ENCODE measurements around the gene DIDO1.
A peak's percentile ranks its signal among the peaks of the same experiment; 100 is the strongest.

Gene DIDO1

GRCh38 chr20:62949962-62950361 is 23.7 kb upstream of the DIDO1 start:
- DNase-seq, result no peak

GRCh38 chr20:62949153-62949821 is 23.0 kb upstream of the DIDO1 start:
- no peak for DNase-seq

GRCh38 chr20:62947532-62948300 is 21.4 kb upstream of the DIDO1 start:
- no peak for DNase-seq

DNA sequence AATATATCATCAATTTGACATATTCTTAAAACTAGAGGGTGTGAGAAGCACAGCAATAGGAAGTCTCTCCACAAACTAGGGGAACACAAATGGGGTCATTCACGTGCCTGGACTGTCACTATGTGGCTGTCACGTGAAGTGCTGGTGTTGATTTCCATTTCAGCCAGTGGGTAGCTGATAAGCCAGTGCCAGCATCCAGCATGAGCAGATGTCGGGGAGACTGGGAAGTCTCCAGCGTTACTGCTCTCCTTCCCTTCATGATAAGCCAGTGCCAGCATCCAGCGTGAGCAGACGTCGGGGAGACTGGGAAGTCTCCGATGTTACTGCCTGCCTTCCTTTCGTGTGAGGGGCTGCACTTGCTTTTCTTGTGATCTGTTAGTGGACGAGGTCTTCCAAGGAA is 20.6 kb upstream of the DIDO1 start:
- DNase-seq, result no peak

DNA sequence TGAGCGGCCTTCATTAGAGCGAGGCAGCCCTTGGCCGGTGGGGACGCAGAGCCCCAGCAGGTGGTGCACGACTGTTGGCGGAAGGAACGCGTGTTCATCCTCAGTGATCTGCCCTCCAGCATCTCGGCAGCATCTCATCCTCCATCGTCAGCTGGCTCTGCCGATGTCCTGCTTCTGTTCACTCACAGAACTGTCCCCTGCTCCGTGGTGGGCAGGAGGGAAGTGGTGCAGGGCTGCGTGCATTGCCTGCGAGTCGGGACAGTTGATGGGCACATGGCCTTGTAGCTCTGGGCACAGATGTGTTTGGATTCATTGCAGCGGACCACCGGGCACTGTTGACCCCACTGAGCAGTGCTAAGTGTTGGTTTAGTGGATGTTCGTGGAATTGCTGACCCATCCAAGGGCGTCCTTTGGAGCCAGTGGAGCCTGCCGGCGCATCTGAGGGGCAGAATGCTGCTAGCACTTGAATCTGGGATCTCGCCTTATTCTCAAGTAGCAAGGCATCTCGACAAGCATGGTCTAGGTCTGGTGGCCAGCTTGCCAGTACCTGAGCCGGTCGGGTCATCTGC is 19.6 kb upstream of the DIDO1 start:
- DNase-seq, result no peak

- no peak for DNase-seq
Measured at GRCh38 chr20:62944746-62945145, 18.4 kb upstream of the DIDO1 start.

- DNase-seq, result no peak
Measured at GRCh38 chr20:62944184-62944583, 17.9 kb upstream of the DIDO1 start.

DNA sequence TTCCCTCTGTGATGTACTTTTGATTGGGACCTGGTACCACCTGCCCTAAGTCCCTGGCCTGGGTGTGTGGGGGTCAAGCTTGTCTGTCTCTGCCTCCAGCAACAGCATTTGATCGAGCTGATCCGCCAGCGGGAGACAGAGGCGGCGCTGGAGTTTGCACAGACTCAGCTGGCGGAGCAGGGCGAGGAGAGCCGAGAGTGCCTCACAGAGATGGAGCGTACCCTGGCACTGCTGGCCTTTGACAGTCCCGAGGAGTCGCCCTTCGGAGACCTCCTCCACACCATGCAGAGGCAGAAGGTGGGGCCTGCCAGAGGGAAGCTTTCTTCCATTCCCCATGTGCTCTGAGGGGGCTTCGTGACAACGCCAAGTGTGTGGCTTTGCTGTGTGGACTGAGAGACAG is 17.1 kb upstream of the DIDO1 start:
- DNase-seq, result no peak

- no peak for DNase-seq
Measured at GRCh38 chr20:62942456-62942855, 16.2 kb upstream of the DIDO1 start.

DNA sequence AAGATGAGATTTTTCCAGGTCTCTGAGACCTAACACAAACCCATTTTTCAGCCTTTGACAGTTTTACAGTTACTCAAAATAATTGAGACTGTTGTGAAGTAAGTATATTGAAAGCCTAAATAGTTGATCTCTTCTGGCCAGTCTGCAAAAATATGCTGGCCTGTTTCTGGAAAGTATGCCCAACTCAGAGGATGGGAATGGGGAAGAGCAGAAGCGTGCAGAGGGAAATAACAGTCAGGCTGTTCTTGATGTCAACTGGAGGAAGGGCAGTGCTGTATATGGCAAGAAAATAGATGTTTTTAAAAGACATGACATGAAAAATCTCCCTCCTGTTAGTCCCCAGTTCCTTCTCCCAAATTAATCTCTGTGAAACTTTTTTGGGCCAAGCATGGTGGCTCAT is 15.5 kb upstream of the DIDO1 start:
- DNase-seq, result no peak

DNA sequence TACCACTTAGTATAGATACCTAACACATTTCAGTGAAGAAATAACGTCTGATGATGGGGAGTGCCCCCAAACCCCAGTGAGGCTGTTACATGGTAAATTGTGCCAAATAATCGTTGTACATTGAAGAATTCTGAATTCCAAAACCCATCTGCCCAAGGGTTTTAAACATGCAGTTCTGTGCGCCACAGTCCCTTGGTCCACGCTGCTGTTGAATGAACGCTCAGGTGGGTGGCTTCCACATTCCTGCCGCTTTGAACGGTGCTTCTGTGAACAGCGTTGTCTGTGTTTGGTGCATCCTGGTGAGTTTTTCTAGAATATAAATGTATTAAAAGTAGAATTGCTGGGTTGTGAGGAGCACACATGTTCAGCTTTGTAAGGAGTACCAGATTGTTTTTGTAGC is 14.6 kb upstream of the DIDO1 start:
- no peak for DNase-seq

GRCh38 chr20:62938105-62938888 is 12.0 kb upstream of the DIDO1 start, which contains the start of gene GID8:
Gene GID8, plus strand, starts transcription at chr20:62938147. Its CDS starts 3,356 bp downstream, at chr20:62941503.
- peak; percentile 62 for DNase-seq

DNA sequence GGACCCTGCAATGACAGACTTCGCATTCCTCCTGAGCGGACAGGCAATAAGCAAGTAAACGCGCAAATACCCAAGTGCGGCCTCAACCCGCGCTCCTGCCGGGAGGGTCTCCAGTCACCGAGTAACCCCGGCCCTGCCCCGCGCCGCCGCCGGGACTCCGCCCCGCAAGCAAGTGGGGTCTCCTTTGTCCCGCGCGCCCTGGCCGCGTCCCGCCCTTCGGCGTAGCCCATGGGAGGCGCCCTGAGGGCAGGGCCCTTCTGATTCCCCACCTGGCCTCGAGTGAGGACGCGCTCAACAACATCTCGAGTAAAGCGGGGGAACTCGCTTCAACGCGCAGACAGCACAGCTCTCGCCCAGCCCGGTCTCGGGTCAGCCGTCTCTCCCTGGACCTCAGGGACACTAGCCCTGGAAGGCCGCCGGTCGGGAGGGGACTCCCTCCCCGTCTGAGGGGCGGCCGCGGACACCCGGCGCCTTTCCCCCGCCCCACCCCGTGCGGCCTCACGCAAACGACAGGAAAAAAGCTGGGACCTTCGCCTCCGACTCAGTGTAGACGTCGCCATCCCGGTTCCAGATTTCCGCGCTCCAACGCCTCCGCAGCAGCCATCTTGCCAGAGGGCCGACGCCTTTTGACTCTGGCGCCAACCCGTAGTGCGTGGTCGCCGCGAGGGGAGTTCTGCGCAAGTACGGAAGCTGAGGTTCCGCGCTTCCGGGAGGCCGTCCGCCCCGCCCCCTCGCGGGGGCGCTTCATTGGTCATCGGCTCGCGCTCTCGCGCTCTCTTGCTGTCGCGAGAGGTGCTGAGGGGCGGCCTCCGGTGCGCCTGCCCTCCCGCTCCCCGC is 11.2 kb upstream of the DIDO1 start:
- peak; percentile 96 for DNase-seq

- DNase-seq, result no peak
Measured at GRCh38 chr20:62935968-62936585, 9.8 kb upstream of the DIDO1 start.

GRCh38 chr20:62935204-62935967 is 9.1 kb upstream of the DIDO1 start:
- DNase-seq, result no peak

DNA sequence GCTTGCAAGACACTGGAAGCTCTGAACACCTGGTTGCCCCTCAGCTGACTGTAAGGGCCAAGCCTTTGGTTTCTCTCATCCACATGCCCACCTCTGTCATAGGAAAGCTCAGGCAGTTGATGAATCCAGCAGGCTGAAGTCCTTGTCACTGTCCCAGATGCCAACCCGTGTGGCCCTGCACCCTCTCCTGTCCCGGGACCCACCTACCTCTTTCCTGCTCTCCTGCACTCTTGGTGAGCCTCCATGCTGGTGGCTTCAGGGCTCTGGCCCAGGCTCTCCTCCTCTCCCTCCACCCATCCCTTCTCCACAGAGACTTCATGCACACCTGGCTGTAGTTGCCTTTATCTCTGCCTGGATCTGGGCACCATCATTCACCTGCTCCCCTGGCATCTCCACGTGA is 7.7 kb upstream of the DIDO1 start:
- DNase-seq, result no peak

DNA sequence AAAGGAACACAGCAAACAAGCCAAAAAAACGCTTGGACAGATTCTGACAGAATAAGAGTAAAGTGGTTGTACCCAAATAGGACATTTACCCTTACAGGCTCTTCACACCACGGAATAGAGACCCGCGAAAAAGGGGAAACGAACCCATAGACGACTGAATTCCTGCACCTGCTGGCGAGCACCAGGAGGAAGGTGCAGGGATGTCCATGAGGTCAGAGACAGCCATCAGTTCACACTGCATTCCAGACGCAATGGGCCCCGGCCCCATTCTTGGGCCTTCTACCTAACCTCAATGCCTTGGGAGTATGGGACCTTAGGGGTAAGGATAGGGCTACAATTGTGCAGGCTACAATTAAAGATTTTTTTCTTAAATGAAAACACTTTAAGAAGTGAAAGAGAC is 5.2 kb upstream of the DIDO1 start:
- no peak for DNase-seq

GRCh38 chr20:62929051-62929538 is 2.8 kb upstream of the DIDO1 start:
- peak; percentile 42 for DNase-seq

DNA sequence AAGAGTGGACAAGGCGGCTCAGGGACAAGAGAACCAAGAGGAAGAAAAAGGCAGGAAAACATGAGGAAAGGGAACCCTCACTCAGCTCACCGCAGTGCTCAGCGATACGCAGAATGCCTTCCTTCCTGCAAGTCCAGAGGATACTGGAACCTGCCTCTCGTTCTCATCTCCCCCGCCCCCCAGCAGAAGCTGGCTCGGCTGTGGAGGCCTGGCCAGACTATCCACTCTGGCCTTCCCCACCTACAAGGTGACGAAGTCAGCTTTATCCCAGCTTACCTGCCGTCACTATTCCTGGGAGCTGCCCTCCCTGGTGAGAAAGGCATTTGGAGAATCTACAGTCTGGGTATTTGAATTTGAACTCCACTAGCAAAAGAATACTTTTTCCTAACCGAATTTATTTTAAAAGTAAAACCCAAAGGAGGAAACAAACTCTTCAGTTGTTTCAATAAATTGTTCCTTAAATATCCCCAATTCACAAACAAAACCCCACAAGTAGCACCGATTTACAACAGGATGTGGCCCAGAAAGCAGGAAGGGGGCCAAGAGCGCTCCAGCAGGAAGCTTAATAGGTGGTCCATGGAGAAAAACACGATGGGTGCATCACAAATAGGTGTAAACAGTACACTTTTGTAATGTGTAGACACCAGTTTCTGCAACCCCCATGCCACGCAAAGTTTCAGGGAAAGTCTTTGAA is 2.1 kb upstream of the DIDO1 start:
- DNase-seq, result no peak

DNA sequence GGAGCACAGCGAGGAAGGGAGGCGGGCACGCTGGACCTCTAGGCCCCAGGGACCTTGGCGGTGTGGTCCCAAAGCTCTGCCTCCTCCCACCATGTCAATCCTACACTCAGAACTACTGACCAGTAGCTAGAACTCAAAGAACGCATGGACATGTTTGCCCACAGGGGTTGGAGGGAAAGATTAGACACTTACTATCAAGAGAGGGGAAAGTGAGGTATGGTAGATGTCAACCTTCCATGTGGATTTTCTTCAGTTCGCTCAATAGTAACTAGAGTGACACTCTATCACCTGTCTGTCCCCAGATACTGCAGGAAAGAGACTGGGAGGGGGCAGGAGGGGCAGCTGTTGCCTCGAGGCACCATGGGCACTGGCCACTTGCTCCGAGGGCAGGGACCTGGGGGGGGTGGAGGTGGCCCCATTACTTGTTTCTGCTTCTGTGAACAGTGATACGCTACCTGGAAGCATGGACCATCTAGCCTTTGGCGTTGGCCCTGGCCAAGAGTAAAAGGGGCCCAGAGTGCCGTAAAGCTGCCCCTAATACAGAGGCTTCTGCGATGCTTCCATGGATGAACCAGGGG is 912 bp upstream of the DIDO1 start:
- no peak for DNase-seq
